Measurements from ENCODE around the gene ITPK1. TPM values are rescaled to one million over a fixed set of nuclear protein-coding genes. Genes with fewer than 3 reads are reported as not detected.

ITPK1 gene
- total RNA-seq, 2 experiments from 2014 or later, result 17.8 to 34.7 TPM

- no peaks in the 10 kb centered on the region for H3K9me2 ChIP-seq (ENCODE audit: insufficient read depth, low read length)
- H4K20me1 ChIP-seq (ENCODE audit: insufficient read depth, low read length), result no peaks in the 10 kb centered on the region
- POLR2A ChIA-PET, result no interaction called here
- H3K79me2 ChIP-seq (ENCODE audit: insufficient read depth, low read depth, low read length), result no peaks in the 10 kb centered on the region
- CTCF ChIA-PET (ENCODE audit: unreplicated experiment), result no interaction called here
- H3K4me1 ChIP-seq (ENCODE audit: insufficient read depth, low read length, poor library complexity, severe bottlenecking), result peaks cover 9% of the 10 kb centered on the region
- TF ChIP-seq EZH2phosphoT487 (IDR thresholded peaks at IDR 0.05; ENCODE audit: borderline replicate concordance, low read depth, low read length), result no peak
- TF ChIP-seq, protein P1, sequence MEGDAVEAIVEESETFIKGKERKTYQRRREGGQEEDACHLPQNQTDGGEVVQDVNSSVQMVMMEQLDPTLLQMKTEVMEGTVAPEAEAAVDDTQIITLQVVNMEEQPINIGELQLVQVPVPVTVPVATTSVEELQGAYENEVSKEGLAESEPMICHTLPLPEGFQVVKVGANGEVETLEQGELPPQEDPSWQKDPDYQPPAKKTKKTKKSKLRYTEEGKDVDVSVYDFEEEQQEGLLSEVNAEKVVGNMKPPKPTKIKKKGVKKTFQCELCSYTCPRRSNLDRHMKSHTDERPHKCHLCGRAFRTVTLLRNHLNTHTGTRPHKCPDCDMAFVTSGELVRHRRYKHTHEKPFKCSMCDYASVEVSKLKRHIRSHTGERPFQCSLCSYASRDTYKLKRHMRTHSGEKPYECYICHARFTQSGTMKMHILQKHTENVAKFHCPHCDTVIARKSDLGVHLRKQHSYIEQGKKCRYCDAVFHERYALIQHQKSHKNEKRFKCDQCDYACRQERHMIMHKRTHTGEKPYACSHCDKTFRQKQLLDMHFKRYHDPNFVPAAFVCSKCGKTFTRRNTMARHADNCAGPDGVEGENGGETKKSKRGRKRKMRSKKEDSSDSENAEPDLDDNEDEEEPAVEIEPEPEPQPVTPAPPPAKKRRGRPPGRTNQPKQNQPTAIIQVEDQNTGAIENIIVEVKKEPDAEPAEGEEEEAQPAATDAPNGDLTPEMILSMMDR (conservative IDR thresholded peaks at IDR 0.05; ENCODE audit: low read length), result no peak
- no TSS peak for BruUV-seq (replicated peaks)
- intact Hi-C loops (cut with micrococcal nuclease; ENCODE audit: unreplicated experiment), result no loop called here
- no peaks in the 10 kb centered on the region for H3K9me3 ChIP-seq (ENCODE audit: low read length)
- H3K4me2 ChIP-seq (ENCODE audit: low read length), result no peak overlapping the region
- no peak overlapping the region for H3K27ac ChIP-seq (ENCODE audit: low read depth, low read length, poor library complexity, severe bottlenecking)
- H2AFZ ChIP-seq (ENCODE audit: low read length), result no peak overlapping the region
- no peaks in the 10 kb centered on the region for H3K36me3 ChIP-seq (ENCODE audit: insufficient read depth, low read length)
- H3K4me3 ChIP-seq (ENCODE audit: low read depth, low read length, poor library complexity, severe bottlenecking), result no peak overlapping the region
- no peak for DNase-seq (ENCODE audit: low spot score)
Observed at GRCh38 chr14:93057586-93058280, 58.0 kb downstream of the ITPK1 start.

DNA sequence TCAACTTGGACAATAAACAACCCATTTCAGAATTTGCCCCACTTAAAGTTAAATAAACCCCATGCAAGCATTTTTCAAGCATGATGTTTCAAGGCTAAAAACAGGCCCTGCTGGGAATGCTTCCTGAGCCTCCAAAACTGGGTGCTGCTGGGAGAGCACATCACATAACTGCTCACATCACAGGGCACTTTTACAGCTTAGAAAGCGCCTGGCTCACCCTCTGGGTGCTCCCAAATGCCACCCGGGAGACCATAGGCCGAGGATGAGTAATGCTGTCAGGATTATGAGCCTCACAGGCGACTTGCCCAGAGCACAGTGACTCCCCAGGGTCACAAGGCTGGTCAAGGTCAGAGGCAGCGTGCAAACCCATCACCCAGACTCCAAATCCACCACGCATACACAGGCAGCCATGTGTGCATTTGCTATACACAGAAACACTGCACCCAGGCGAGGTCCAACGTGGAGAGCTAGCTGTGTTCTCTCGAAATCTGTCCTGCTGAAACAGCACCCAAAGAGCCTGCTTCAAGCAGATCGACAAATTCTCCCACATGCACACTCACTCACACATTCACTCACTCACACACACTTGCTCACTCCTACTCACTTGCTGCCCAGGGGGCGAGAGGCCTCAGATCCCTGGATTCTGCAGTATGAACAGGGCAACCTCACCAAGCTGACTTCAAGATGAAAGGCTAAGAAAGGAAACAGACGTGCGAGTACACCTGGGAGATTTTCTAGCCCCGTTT lies 58.7 kb downstream of the ITPK1 start:
- ChIA-PET CTCF (ENCODE audit: unreplicated experiment) (no interaction called here), POLR2A (no interaction called here)
- no peak for DNase-seq (ENCODE audit: low spot score)
- H3K4me3 ChIP-seq (ENCODE audit: low read depth, low read length, poor library complexity, severe bottlenecking), result no peak overlapping the region
- no peaks in the 10 kb centered on the region for H3K9me2 ChIP-seq (ENCODE audit: insufficient read depth, low read length)
- H3K27ac ChIP-seq (ENCODE audit: low read depth, low read length, poor library complexity, severe bottlenecking), result no peak overlapping the region
- BruUV-seq (replicated peaks), result no TSS peak
- intact Hi-C loops (cut with micrococcal nuclease; ENCODE audit: unreplicated experiment), result no loop called here
- TF ChIP-seq, protein P1 (conservative IDR thresholded peaks at IDR 0.05; ENCODE audit: low read length), result no peak
- no peak for TF ChIP-seq EZH2phosphoT487 (IDR thresholded peaks at IDR 0.05; ENCODE audit: borderline replicate concordance, low read depth, low read length)
- H3K9me3 ChIP-seq (ENCODE audit: low read length), result no peaks in the 10 kb centered on the region
- H3K4me1 ChIP-seq (ENCODE audit: insufficient read depth, low read length, poor library complexity, severe bottlenecking), result peaks cover 9% of the 10 kb centered on the region
- no peak overlapping the region for H3K4me2 ChIP-seq (ENCODE audit: low read length)
- no peak overlapping the region for H2AFZ ChIP-seq (ENCODE audit: low read length)
- no peaks in the 10 kb centered on the region for H4K20me1 ChIP-seq (ENCODE audit: insufficient read depth, low read length)
- H3K36me3 ChIP-seq (ENCODE audit: insufficient read depth, low read length), result no peaks in the 10 kb centered on the region
- H3K79me2 ChIP-seq (ENCODE audit: insufficient read depth, low read depth, low read length), result no peaks in the 10 kb centered on the region

All from OCI-LY7 (cell line).